Limb (tissue), 2 donors: ENCODE data around the gene ATP5PD.
"Not testable (repeated sequence)": the region's sequence is repeated elsewhere in the genome, so short reads cannot be mapped to it uniquely, and the experiment has no call there.

Experiments used
- DNase-seq, 2 donors: peaks; one replicate each; pipeline ENCODE4 v3.0.0-alpha.2; 2016; ENCODE audit errors: extremely low spot score in 2 of 2

Gene ATP5PD

GRCh38 chr17:75077496-75078283 lies 30.9 kb upstream of the ATP5PD start:
- DNase-seq: peak; percentile 33 to 70

GRCh38 chr17:75077072-75077495 lies 30.3 kb upstream of the ATP5PD start:
- no peak for DNase-seq

GRCh38 chr17:75075597-75076336 lies 29.0 kb upstream of the ATP5PD start:
- no peak for DNase-seq

- peak in 1 of 2 donors; percentile 27 for DNase-seq
Measured at GRCh38 chr17:75074532-75074931, 27.8 kb upstream of the ATP5PD start.

- DNase-seq: no peak
Measured at GRCh38 chr17:75073618-75074047, 26.9 kb upstream of the ATP5PD start.

- not testable (repeated sequence) for DNase-seq
Measured at GRCh38 chr17:75072909-75073308, 26.1 kb upstream of the ATP5PD start.

- not testable (repeated sequence) for DNase-seq
Measured at GRCh38 chr17:75071478-75072271, 24.9 kb upstream of the ATP5PD start.

GRCh38 chr17:75069783-75070182 lies 23.0 kb upstream of the ATP5PD start:
- DNase-seq: no peak

- DNase-seq: no peak
Measured at GRCh38 chr17:75068750-75069149, 22.0 kb upstream of the ATP5PD start.

GRCh38 chr17:75067856-75068255 lies 21.1 kb upstream of the ATP5PD start:
- DNase-seq: no peak

GRCh38 chr17:75065562-75066151 lies 18.9 kb upstream of the ATP5PD start:
- DNase-seq: no peak

- DNase-seq: no peak
Measured at GRCh38 chr17:75064867-75065561, 18.2 kb upstream of the ATP5PD start.

GRCh38 chr17:75064460-75064859 lies 17.7 kb upstream of the ATP5PD start:
- no peak for DNase-seq

- DNase-seq: no peak
Measured at GRCh38 chr17:75064040-75064439, 17.3 kb upstream of the ATP5PD start.

GRCh38 chr17:75063626-75064025 lies 16.9 kb upstream of the ATP5PD start:
- DNase-seq: no peak

- DNase-seq: no peak
Measured at GRCh38 chr17:75063201-75063600, 16.4 kb upstream of the ATP5PD start.

GRCh38 chr17:75061618-75062017 lies 14.8 kb upstream of the ATP5PD start:
- no peak for DNase-seq

GRCh38 chr17:75061055-75061438 lies 14.3 kb upstream of the ATP5PD start:
- no peak for DNase-seq

GRCh38 chr17:75060434-75061054 lies 13.8 kb upstream of the ATP5PD start:
- no peak for DNase-seq
